WI38 (cell line): ENCODE results near the gene LPIN2.
A peak's percentile ranks its signal among the peaks of the same experiment; 100 is the strongest.

Experiments used
- H3K4me3 ChIP-seq: 2 replicates; pipeline ENCODE4 v1.5.1; 2011; ENCODE audit warnings: low read depth, mild to moderate bottlenecking, control low read depth, low read length
- TF ChIP-seq, protein P1 (sequence below): IDR thresholded peaks from 2 replicates; pipeline ENCODE4 v1.5.1; 2012; ENCODE audit warnings: low read depth, mild to moderate bottlenecking, control low read depth, low read length

The LPIN2 gene, protein sequence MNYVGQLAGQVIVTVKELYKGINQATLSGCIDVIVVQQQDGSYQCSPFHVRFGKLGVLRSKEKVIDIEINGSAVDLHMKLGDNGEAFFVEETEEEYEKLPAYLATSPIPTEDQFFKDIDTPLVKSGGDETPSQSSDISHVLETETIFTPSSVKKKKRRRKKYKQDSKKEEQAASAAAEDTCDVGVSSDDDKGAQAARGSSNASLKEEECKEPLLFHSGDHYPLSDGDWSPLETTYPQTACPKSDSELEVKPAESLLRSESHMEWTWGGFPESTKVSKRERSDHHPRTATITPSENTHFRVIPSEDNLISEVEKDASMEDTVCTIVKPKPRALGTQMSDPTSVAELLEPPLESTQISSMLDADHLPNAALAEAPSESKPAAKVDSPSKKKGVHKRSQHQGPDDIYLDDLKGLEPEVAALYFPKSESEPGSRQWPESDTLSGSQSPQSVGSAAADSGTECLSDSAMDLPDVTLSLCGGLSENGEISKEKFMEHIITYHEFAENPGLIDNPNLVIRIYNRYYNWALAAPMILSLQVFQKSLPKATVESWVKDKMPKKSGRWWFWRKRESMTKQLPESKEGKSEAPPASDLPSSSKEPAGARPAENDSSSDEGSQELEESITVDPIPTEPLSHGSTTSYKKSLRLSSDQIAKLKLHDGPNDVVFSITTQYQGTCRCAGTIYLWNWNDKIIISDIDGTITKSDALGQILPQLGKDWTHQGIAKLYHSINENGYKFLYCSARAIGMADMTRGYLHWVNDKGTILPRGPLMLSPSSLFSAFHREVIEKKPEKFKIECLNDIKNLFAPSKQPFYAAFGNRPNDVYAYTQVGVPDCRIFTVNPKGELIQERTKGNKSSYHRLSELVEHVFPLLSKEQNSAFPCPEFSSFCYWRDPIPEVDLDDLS

DNA sequence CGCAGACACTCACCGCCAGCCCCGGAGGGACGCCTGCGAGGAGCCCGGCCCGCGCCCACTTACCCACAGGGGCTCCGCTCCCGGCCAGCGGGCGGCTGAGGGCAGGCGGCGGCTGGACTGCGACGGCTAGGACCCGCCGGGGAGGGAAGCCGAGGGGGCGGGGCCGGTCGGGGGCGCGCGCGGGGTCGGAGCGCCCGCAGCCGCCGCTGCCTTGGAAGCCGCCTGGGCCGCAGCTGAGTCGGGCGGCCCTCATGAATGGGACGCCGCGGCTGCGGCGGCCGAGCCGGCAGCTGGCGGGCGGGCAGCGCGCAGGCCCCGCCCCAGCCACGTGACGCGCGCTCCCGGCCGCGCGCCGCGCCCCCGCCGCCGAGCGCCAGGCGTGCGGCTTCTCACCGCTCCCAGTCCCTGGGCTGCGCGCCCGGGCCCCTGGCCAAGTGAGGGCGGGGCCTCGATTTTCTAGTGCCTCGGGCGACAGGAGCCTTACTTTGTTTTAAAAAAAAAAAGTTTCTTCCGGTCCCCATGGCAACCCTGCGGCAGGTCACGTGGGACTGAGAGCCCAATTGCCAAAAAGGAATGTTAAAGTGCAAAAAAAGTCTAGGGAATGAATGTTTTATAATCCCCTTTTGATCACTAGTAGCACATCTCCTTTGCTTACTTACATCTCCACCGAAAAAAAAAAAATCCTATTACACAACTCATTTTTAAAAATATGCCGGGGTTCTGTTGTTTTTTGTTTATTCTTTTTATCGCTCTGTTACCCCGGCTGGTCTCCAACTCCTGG is at the start of gene LPIN2:
TSS of gene LPIN2 (minus strand) at position 121 of the 781 bp plus-strand sequence. CDS start 52,304 bp downstream, outside the sequence.
- peak within 1 kb of the TSS; percentile 76 for H3K4me3 ChIP-seq
- TF ChIP-seq, protein P1, sequence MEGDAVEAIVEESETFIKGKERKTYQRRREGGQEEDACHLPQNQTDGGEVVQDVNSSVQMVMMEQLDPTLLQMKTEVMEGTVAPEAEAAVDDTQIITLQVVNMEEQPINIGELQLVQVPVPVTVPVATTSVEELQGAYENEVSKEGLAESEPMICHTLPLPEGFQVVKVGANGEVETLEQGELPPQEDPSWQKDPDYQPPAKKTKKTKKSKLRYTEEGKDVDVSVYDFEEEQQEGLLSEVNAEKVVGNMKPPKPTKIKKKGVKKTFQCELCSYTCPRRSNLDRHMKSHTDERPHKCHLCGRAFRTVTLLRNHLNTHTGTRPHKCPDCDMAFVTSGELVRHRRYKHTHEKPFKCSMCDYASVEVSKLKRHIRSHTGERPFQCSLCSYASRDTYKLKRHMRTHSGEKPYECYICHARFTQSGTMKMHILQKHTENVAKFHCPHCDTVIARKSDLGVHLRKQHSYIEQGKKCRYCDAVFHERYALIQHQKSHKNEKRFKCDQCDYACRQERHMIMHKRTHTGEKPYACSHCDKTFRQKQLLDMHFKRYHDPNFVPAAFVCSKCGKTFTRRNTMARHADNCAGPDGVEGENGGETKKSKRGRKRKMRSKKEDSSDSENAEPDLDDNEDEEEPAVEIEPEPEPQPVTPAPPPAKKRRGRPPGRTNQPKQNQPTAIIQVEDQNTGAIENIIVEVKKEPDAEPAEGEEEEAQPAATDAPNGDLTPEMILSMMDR, result no peak

DNA sequence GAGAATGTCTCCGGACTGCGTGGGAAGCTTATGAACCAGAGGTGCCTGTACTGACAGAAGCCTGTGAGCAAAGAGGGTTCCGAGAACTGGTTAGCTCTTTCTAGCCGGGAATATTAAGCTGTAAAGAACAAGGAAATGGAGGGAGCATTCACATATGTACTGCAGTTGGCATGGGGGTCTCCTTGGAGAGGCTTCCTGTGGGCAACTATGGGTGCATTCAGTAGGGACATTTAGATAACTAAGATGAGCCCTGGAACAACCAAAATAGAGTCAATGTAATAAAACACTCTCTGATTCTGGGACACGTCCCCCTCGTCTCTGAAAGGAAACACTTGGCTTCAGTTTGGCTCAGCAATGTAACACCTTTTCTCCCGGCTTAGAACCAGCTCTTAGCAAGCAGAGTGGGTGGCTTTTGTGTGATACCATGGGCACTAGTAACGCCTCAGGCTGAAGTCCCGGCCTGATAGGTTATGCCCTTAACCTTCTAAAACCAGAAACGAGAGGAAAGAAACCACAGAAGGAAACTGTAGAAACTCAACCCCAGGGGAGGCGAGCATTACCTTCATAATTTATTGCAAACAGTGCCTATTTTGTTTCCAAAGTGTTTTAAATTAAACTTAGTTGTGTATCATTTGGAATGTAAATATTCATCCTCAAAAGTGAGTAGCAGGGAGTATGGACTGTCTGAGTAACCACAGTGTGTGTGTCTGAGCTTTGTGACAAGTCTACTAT is 48.8 kb upstream of the LPIN2 start:
- TF ChIP-seq, protein P1, result no peak
- no peak overlapping the region for H3K4me3 ChIP-seq

DNA sequence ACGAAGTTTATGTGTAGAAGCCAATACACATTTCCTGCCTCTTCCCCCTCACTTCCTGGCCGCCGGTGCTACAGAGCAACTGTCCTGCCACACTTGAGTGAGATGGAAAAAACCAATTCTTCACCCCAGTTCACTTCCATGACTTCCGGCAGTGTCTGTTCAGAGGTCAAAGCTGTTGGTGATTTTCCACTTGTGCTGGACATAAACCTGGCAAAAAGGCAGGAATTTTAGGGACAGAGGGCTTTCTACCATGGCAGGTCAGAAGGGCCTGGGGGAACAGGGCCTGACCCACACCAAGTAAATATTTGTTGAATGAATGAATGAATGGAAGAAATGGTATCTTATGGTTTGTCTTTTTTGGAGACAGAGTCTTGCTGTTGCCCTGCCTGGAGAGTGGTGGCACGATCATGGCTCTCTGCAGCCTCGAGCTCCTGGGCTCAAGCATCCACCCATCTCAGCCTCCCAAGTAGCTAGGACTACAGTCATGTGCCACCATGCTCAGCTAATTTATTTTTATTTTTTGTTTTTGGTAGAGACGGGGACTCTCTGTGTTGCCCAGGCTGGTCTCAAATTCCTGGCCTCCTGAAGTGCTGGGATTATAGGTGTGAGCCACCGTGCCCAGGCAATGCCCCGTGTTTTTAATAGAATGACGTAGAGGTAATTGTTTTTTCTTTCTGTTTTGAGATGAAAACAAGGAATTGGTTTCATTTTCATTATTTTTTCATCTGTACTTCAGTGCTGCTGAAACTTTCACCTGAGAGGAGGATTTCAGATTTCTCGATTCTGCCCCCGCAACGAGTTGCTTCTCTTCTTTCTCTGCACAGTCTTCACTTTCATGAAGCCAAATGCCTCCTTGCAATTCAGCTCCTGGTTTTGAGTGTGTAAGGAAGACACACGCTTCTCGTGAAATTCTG is 48.0 kb upstream of the LPIN2 start:
- TF ChIP-seq, protein P1, result no peak
- no peak overlapping the region for H3K4me3 ChIP-seq

DNA sequence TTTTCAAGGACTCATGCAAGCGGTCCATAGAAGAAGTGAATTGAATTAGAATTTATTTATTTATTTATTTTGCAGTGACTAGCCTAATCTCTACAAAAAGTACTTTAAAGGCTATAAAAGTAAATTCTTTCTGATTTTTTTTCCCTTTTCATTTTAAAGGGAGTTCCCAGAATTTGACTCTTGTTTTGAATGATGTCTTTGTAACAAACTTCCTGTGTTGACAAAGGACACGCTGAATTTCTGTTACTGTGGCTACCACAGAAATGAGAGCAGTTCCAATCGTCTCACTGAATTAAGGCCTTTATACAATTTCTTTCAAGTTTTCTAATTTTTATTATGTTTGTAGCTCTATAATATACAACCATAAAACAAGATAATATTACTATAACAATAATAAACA is 46.3 kb upstream of the LPIN2 start:
- no peak overlapping the region for H3K4me3 ChIP-seq
- TF ChIP-seq, protein P1, result no peak

DNA sequence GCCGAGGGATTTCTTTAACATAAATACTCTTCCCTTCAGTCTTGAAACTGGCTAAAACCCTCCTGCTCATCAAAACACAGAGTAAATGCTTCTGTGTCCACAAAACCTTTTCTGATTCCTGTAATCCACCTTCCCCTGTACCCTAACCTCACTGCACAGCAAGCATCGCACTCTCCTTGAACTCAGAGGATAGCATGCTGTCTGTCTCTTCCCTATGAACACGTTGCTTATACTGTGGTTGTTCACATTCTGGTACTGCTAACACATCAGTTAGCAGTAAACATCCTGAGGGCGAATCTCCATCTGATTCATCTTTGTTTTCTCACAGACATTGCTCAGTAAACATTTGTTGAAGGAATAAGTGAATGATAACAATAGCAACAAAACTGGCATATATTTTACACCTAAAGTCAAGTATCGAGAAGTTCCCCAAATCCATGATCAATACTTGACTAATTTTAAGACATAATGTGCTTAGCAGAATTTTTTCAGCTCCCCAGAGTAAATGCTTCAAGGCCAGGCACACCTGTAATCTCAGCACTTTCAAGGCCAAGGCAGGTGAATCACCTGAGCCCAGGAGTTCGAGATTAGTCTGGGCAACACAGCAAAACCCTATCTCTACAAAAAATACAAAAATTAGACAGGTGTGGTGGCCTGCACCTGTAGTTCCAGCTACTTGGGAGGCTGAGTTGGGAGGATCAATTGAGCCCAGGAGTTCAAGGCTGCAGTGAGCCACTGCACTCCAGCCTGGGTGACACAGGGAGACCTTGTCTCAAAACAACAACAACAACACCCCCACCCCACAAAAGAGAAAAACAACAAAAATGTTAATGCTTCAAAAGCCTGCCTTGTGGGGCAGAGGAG is 45.6 kb upstream of the LPIN2 start:
- no peak overlapping the region for H3K4me3 ChIP-seq
- TF ChIP-seq, protein P1, result no peak
